T-helper 17 cell (primary cell): Measurements from ENCODE around the gene PLA2G10. TPM values are rescaled to one million over a fixed set of nuclear protein-coding genes. Genes with fewer than 3 reads are reported as not detected.

Experiments
- ATAC-seq: fragments of 150-1000 bp; cut with Tn5 transposase; 2 replicates; pipeline ENCODE4 v1.10.0; 2021; ENCODE audit warnings: mild to moderate bottlenecking, moderate library complexity
- DNase-seq, 3 donors: peaks; one replicate each; pipeline versions ENCODE4 v3.0.0 to v3.0.0-alpha.2; 2020 to 2021
- H3K9me3 ChIP-seq: one replicate; pipeline ENCODE4 v1.7.0; 2013; ENCODE audit warnings: low read length, mild to moderate bottlenecking; ENCODE audit not compliant: control insufficient read depth, poor library complexity, severe bottlenecking
- H3K27ac Mint-ChIP-seq: one replicate; pipeline ENCODE4 v1.8.0; 2022; ENCODE audit warnings: mild to moderate bottlenecking, moderate library complexity, mixed read lengths
- H3K27me3 Mint-ChIP-seq: one replicate; pipeline ENCODE4 v1.8.0; 2022; ENCODE audit warnings: mixed read lengths
- H3K36me3 Mint-ChIP-seq: one replicate; pipeline ENCODE4 v1.8.0; 2022; ENCODE audit warnings: low read depth, mixed read lengths
- H3K4me1 Mint-ChIP-seq: one replicate; pipeline ENCODE4 v1.8.0; 2022; ENCODE audit warnings: mild to moderate bottlenecking, mixed read lengths
- H3K4me3 Mint-ChIP-seq: one replicate; pipeline ENCODE4 v1.8.0; 2022; ENCODE audit warnings: mild to moderate bottlenecking, moderate library complexity, mixed read lengths
- total RNA-seq, 4 donors: library from RNA in 2 of 4; stranded (reverse) in 2 of 4; gene quantifications; one replicate each; pipeline ENCODE4 v1.2.3 and lab custom pipeline; 2022 to 2026

PLA2G10 gene
- total RNA-seq, 2 donors from 2014 or later, result not detected

DNA sequence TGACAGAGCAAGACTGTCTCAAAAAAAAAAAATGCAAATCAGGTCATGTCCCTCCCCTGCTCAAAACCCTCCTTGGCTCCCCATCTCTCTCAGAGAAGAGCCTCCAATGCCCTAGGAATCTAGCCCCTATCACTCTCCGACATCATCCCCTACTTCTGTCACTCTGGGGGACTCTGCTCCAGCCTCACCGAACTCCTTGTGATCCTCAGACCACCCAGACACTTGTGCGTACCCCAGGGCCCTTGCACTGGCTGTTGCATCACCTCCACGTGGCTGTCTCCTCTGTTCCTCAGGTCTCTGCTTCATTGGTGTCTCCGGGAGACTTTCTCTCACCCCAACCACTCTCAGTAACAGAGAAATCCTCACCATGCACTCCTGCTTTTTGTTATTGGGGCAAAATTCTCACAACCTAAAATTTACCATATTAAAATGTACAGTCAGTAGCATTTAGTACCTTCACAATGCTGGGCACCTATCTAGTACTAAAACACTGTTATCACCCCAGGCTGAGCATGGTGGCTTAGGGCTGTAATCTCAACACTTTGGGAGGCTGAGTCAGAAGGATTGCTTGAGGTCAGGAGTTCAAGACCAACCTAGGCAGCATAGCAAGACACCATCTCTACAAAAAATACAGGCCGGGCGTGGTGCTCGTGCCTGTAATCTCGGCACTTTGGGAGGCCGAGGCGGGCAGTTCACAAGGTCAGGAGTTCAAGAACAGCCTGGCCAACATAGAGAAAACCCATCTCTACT is 15.2 kb downstream of the PLA2G10 start:
- H3K4me1 Mint-ChIP-seq, result no peaks in the 10 kb centered on the region
- no peak overlapping the region for H3K27ac Mint-ChIP-seq
- no peak overlapping the region for H3K4me3 Mint-ChIP-seq
- peaks cover 3% of the 10 kb centered on the region for H3K36me3 Mint-ChIP-seq
- H3K27me3 Mint-ChIP-seq, result peaks cover 6% of the 10 kb centered on the region
- no peaks in the 10 kb centered on the region for H3K9me3 ChIP-seq
- DNase-seq (no peak), ATAC-seq (no peak)

DNA sequence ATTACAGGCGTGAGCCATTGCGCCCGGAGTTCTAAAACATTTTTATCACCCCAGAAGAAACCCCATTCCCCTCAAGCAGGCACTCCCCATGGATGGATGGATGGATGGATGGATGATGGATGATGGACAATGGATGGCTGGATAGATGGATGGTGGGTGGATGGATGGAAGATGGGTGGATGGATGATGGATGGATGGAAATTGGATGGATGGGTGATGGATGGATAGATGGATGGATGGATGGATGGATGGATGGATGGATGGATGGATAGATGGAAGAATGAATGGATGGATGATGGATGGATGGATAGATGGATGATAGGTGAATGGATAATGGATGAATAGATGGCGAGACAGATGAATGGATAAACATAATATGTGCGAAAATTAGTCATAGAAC is 16.5 kb downstream of the PLA2G10 start:
- H3K9me3 ChIP-seq, result no peaks in the 10 kb centered on the region
- ATAC-seq (no peak), DNase-seq (no peak)
- Mint-ChIP-seq H3K27ac (no peak overlapping the region), H3K27me3 (peaks cover 6% of the 10 kb centered on the region), H3K4me3 (no peak overlapping the region), H3K4me1 (peaks cover under 1% of the 10 kb centered on the region), H3K36me3 (peaks cover 3% of the 10 kb centered on the region)

DNA sequence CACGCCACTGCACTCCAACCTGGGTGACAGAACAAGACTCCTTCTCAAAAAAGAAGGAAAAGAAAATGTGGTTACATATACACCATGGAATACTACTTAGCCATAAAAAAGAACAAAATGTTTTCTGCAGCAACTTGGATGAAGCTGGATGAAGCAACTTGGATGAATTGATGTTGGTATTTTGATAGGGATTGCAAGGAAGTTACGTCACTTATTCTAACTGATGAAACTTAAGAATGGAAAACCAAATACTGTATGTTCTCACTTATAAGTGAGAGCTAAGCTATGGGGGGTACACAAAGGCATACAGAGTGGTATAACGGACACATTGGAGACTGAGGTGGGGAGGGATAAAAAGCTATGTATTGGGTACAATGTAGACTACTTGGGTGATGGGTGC is 17.5 kb downstream of the PLA2G10 start:
- peaks cover 6% of the 10 kb centered on the region for H3K27me3 Mint-ChIP-seq
- no peak for ATAC-seq
- no peak overlapping the region for H3K27ac Mint-ChIP-seq
- no peak for DNase-seq
- no peak overlapping the region for H3K4me3 Mint-ChIP-seq
- no peaks in the 10 kb centered on the region for H3K9me3 ChIP-seq
- peaks cover 3% of the 10 kb centered on the region for H3K36me3 Mint-ChIP-seq
- peaks cover 3% of the 10 kb centered on the region for H3K4me1 Mint-ChIP-seq

DNA sequence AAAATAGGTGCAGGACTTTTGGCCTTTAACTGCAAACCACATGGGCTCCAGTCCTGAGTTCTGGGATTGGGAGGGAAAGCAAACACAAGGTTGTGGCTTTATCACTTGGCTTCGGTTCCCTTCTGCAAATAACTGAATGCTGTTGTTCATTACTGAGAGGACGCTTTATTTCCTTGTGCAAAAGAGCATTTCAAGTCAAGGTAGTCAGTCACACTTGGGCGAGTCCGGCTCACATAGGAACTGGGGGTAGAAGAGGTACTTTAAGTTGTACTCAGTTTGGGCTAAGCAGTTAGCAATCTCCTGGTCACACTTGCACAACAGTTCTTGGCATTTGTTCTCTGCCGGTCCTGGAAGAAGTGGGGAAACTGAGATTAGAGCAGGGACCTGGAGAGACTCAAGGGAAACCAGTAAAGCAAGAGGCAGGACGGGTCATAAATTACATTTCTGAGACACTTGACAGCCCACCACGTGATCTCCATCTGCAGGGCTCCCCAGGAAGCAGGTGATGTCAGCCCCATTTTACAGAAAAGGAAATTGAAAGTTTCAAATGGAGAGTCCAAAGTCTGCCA is 21.6 kb downstream of the PLA2G10 start:
- H3K36me3 Mint-ChIP-seq, result no peaks in the 10 kb centered on the region
- H3K9me3 ChIP-seq, result no peaks in the 10 kb centered on the region
- DNase-seq (no peak), ATAC-seq (no peak)
- peak overlapping the region; percentile 3 for H3K4me3 Mint-ChIP-seq
- no peak overlapping the region for H3K27ac Mint-ChIP-seq
- no peaks in the 10 kb centered on the region for H3K27me3 Mint-ChIP-seq
- peaks cover 3% of the 10 kb centered on the region for H3K4me1 Mint-ChIP-seq

DNA sequence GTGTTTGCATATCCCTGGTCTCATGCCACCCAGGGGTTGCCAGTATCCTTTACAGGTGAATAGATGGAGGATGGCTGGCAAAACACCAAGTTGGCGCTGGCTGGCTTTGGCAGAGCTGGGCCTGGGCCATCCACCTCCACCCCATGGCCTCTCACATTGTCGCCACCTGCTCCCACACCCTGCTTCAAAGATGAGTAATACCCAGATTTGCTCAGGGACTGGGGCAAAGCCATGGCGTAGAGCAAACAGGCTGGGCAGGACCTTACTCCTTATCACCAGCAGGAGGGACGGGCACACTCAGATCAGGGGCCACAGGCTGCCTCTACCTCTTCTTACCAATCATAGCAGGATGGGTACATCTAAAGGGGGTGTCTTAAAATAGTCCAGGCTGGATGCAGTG is 24.3 kb downstream of the PLA2G10 start:
- DNase-seq, result no peak
- Mint-ChIP-seq H3K36me3 (no peaks in the 10 kb centered on the region), H3K4me3 (no peak overlapping the region), H3K4me1 (peaks cover 3% of the 10 kb centered on the region), H3K27ac (no peak overlapping the region), H3K27me3 (no peaks in the 10 kb centered on the region)
- H3K9me3 ChIP-seq, result no peaks in the 10 kb centered on the region
- ATAC-seq, result no peak

DNA sequence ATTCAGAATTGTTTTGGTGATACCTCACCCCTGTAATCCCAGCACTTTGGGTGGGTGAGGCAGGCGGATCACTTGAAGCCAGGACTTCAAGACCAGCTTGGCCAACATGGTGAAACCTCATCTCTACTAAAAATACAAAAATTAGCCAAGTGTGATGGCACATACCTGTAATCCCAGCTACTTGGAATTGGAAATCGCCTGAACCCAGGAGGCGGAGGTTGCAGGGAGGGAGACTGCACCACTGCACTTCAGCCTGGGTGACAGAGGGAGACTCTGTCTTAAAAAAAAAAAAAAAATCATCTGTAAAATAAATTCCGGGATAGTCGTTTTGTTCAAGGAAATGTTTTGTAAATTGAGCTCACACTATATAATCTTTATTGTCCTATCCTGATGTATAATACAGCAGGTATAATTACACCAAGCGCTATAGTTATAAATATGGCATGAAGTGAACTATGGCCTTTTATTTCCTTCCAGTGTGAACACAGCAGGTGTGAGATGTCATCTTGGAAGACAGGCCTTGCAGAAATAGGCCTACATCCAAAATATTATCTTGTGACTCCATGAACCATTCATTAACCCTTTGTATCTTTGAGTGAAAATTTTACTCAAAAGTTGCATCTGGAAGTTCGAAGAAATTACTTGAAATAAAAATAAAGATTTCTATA is 25.4 kb downstream of the PLA2G10 start:
- Mint-ChIP-seq H3K4me1 (peaks cover 3% of the 10 kb centered on the region), H3K27ac (no peak overlapping the region), H3K36me3 (no peaks in the 10 kb centered on the region), H3K27me3 (no peaks in the 10 kb centered on the region), H3K4me3 (no peak overlapping the region)
- H3K9me3 ChIP-seq, result no peaks in the 10 kb centered on the region
- no peak for DNase-seq
- no peak for ATAC-seq

DNA sequence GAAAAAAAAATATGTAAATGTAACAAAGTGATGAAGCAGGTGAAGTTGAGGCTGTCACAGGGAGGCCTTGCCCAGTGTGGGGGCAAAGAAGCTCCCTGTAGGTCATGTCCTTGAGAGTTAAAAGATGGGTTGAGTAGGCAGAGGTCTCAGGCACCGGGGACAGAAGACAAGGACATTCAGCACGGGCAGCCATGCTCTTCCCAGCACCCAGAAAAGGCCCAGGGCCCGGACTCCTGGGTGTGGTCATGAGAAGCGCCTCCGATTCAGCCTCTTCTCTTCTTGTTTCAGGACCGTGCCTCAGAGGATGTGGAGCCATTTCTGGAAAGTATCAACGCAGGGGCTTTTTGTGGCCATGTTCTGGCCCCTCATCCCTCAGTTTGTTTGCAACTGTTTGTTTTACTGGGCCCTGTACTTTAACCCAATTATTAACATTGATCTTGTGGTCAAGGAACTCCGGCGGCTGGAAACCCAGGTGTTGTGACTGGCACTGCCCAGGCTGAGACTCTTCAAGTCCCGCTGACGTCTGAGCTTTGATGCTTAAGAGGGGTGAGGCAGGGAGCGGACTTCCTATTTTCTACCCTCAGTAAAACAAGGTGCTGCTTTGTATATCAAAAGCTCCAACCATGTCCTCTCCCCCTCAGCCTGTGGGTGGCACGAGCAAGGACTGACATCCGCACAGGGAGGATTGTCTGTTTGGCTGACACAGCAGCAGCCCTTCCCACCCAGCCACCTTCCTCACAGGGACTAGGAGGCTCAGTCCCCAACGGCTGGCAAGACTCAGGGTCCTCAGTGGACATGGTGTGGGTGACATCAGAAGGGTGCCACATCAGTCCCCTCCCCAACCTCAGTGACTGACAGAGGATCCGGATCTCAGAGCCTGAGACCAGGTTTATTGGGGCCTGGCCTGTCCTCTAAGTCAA is 26.5 kb downstream of the PLA2G10 start:
- H3K27ac Mint-ChIP-seq, result no peak overlapping the region
- H3K9me3 ChIP-seq, result no peaks in the 10 kb centered on the region
- peaks cover under 1% of the 10 kb centered on the region for H3K36me3 Mint-ChIP-seq
- H3K4me1 Mint-ChIP-seq, result peaks cover 3% of the 10 kb centered on the region
- ATAC-seq (no peak), DNase-seq (no peak)
- H3K4me3 Mint-ChIP-seq, result no peak overlapping the region
- no peaks in the 10 kb centered on the region for H3K27me3 Mint-ChIP-seq

DNA sequence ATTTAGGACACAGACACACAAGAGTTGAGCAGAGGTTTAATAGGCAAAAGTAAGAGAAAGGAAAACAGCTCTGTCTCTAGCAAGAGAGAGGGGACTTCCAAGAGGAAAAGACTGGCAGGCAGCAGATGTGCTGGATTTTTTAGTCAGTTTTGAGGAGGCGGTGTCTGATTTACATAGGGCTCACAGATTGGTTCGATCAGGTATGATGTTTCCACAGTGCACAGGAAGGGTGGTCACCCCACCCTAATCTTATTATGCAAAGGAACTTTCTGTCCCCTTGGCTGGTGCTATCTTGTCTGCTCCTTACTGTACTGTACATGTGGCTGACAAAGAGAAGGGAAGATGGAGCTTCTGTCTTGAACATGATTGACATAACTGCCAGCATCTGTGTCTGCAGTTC is 36.0 kb downstream of the PLA2G10 start:
- ATAC-seq (no peak), DNase-seq (no peak)
- H3K9me3 ChIP-seq, result no peaks in the 10 kb centered on the region
- H3K4me1 Mint-ChIP-seq, result peaks cover 2% of the 10 kb centered on the region
- no peak overlapping the region for H3K4me3 Mint-ChIP-seq
- no peaks in the 10 kb centered on the region for H3K27me3 Mint-ChIP-seq
- no peak overlapping the region for H3K27ac Mint-ChIP-seq
- H3K36me3 Mint-ChIP-seq, result peaks cover 8% of the 10 kb centered on the region

DNA sequence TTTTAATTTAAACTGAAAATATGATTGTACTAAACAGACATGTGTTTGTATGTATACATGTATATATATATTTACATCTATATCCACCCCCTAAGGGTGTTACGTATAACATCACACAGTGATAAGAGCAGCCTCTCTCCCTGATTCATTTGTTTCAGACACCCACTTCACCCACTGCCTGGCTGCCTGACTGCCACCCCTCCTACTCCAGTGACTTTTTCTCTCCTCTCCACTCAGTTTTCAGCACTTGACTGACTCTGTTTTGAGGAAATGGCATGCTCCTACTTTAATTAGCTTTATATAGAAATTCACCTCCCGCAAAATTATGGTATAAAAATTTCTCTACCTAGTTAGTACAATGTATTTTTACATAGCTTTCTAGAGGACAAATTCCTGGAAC is 41.4 kb downstream of the PLA2G10 start:
- Mint-ChIP-seq H3K27me3 (no peaks in the 10 kb centered on the region), H3K27ac (peak overlapping the region; percentile 69), H3K4me3 (no peak overlapping the region), H3K36me3 (peaks cover 4% of the 10 kb centered on the region), H3K4me1 (peaks cover 9% of the 10 kb centered on the region)
- H3K9me3 ChIP-seq, result no peaks in the 10 kb centered on the region
- ATAC-seq (no peak), DNase-seq (no peak)

DNA sequence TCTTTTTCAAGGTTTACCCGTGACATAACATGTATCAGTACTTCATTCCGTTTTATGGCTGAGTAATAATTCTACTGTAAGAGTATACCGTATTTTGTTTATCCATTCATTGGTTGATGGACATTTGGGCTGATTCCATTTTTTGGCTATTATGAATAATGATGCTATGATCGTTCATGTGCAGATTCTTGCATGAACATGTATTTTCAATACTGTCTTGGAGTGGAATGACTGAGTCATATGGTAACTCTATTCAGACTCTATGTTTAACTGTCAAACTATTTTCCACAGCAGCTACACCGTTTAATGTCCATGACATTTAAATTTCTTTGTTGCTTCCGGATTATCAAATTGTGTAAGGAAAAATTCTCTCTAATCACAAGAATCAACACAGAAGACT is 43.5 kb downstream of the PLA2G10 start:
- no peaks in the 10 kb centered on the region for H3K9me3 ChIP-seq
- H3K27me3 Mint-ChIP-seq, result no peaks in the 10 kb centered on the region
- peaks cover 4% of the 10 kb centered on the region for H3K36me3 Mint-ChIP-seq
- no peak overlapping the region for H3K4me3 Mint-ChIP-seq
- no peak for ATAC-seq
- DNase-seq, result no peak
- peaks cover 6% of the 10 kb centered on the region for H3K4me1 Mint-ChIP-seq
- peak overlapping the region; percentile 54 for H3K27ac Mint-ChIP-seq

DNA sequence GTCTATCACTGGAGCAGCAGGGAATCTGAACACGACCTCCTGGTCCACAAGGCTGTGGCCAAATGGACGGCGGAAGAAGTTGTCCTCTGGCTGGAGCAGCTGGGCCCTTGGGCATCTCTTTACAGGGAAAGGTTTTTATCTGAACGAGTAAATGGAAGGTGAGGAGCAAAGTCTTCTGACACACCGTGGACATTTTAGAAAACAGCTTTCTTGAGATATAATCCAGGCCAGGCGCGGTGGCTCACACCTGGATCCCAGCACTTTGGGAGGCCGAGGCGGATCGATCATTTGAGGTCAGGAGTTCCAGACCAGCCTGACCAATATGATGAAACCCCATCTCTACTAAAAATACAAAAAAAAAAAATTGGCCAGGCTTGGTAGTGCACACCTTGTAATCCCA is 44.3 kb downstream of the PLA2G10 start:
- peaks cover 4% of the 10 kb centered on the region for H3K36me3 Mint-ChIP-seq
- no peak for DNase-seq
- no peak for ATAC-seq
- H3K4me1 Mint-ChIP-seq, result peaks cover 9% of the 10 kb centered on the region
- no peaks in the 10 kb centered on the region for H3K9me3 ChIP-seq
- H3K27me3 Mint-ChIP-seq, result no peaks in the 10 kb centered on the region
- peak overlapping the region; percentile 14 for H3K27ac Mint-ChIP-seq
- no peak overlapping the region for H3K4me3 Mint-ChIP-seq

DNA sequence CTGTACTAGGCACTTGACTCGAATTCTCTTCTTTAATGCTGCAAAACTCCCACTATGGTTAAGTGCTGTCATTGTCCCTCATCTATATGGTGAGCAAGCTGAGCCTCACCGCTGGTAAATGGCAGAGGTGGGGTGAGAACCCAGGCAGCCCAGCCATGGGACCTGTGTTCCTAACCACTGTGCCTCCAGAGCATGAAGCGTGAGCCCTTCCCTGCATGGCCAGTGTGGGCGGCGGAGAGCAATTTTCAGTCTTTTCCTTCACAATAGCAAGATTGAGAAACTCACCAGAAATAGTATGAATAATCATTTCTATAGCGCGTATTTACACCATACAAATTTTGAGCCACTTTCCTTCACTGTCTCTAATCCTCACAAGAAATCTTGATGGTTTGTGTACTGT is 52.2 kb downstream of the PLA2G10 start:
- no peak for ATAC-seq
- Mint-ChIP-seq H3K27ac (no peak overlapping the region), H3K27me3 (no peaks in the 10 kb centered on the region), H3K4me1 (peaks cover 13% of the 10 kb centered on the region), H3K4me3 (no peak overlapping the region), H3K36me3 (no peaks in the 10 kb centered on the region)
- no peak for DNase-seq
- H3K9me3 ChIP-seq, result no peaks in the 10 kb centered on the region

DNA sequence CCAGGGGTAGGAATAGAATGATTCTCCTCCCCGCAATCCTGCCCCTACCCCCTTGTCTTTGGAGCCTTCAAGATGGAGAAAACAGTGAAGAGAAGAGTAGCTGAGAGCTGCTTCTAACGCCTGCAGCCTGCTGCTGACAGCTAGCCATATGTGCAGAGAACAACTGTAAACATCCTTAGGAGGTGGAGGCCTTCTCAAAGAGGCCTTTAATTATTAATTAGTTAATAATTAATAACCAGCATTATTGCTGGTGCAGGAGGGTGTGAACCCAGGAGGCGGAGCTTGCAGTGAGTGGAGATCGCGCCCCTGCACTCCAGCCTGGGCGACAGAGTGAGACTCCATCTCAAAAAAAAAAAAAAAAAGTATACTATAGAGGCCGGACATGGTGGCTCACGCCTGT is 52.9 kb downstream of the PLA2G10 start:
- no peaks in the 10 kb centered on the region for H3K27me3 Mint-ChIP-seq

More for the DNA sequence above, 52.9 kb downstream of the PLA2G10 start:
- Mint-ChIP-seq H3K36me3 (no peaks in the 10 kb centered on the region), H3K4me1 (peaks cover 15% of the 10 kb centered on the region), H3K27ac (no peak overlapping the region), H3K4me3 (no peak overlapping the region)
- ATAC-seq, result no peak
- DNase-seq, result no peak
- no peaks in the 10 kb centered on the region for H3K9me3 ChIP-seq
